Activated CD8-positive, alpha-beta memory T cell treated with anti-CD3 and anti-CD28 coated beads for 24 hours (primary cell): ENCODE data around the gene IP6K1.
"Not testable (repeated sequence)": the region's sequence is repeated elsewhere in the genome, so short reads cannot be mapped to it uniquely, and the experiment has no call there.

Source experiments
- DNase-seq: peaks from one replicate; pipeline ENCODE4 v3.0.0-alpha.2; 2020

The IP6K1 gene

DNA sequence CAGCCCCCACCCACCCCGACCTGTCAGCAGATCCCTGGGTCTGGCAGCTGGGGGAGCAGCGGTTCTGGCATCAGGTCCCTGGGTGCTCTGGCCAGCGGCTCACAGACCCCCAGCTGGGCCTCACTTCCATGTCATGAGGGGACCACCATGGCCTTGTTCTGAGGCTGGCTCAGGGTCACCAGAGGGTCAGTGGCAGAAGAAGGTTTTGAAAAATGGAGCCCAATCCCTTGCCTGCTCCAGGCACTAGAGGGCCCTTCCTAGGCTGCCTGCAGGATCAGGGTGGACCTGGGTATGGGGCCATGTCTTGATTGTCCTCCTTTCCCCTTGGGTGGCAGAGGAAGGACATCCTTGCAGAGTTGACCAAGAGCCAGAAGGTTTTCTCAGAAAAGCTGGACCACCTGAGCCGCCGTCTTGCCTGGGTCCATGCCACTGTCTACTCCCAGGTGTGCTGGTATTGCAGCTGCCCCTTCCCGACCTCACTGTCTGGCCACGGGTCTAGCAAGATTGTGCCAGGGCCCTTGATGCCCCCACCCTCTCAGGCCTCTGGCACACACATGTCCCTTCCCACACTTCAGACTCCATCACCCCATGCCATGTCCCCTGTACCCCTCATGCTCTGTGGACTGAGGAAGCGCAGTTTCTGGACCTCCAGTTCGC, 79.8 kb downstream of the IP6K1 start:
- DNase-seq: no peak

DNA sequence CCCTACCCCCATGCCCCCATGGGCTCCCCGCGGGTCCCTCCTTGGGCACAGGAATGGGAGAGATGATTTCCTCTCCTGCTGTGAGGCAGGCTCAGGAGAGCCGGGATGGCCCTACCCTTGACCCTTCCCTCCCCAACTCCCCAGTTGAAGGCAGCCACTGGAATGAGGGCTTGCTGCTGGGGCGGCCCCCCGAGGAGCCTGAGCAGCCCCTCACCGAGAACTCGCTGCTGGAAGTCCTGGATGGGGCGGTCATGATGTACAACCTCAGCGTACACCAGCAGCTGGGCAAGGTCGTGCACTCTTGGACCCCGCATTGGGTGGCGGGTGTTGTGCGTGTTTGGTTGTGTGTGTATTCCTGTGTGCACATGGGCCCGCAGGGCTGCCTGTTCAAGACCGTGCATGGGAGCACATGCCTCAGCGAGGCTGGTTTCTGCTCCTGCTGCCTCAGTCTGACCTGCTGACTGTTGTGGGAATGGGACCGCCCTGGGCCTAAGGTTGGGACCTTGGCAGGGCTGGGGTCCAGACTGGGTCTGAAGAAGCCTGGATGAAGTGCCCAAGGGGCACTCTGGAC, 80.9 kb downstream of the IP6K1 start:
- DNase-seq: no peak

DNA sequence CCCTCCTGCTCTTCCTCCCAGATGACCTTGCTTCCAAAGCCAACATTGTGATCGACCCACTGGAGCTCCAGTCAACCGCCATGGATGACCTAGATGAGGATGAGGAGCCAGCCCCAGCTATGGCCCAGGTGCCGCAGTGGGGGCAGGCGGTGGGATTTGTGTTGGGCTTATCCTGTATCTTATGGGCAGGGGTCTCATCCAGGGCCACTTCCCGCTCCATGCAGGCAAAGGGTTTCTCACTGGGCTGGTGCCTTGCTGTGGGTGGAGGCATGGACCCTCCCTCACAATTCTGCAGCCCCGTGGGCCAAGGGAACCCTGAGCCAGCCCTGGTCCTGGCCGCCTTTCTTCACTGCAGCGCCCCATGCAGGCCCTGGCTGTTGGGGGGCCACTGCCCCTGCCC, 81.7 kb downstream of the IP6K1 start:
- DNase-seq: no peak

DNA sequence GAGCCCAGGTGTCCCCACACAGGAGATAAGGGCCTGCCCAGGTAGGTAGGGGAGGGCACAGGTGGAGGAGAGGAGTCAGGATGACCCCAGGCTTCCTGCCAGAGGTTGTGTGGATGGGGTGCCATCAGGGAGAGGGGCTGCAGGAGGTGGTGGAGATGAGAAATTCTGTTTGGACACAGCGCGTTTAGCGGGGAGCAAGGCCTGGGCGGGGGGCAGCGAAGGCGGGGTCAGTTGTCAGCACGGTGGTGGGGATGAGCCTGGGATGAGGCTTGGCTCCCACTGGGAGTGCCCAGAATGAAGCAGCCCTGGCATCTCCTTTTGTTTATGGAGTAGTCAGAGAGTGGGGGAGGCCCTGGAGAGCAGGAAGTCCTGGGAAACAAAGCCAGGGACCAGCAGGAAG, 82.4 kb downstream of the IP6K1 start:
- no peak for DNase-seq

DNA sequence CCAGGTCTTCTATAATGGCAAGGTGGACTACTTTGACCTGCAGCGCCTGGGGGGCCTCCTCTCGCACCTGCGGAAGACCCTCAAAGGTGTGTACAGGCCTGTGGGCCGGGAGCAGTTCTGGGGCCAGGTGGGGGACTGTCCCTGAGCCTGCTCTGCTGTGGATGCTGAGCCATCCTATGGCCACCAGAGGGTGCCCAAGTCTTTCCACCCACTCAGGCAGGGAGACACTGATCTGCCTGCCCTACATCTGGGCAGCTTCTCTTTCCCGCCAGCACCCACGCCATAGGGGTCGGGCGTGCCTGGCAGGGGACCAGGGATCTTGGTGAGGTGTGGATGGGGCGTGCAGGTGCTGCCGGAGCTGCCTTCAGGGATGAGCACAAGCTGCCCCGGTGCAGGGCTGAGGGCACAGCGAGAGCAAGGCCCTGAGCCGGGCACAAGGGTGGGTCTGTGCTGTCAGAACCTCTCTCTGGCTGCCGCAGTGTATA, 82.9 kb downstream of the IP6K1 start:
- DNase-seq: peak; percentile 79

DNA sequence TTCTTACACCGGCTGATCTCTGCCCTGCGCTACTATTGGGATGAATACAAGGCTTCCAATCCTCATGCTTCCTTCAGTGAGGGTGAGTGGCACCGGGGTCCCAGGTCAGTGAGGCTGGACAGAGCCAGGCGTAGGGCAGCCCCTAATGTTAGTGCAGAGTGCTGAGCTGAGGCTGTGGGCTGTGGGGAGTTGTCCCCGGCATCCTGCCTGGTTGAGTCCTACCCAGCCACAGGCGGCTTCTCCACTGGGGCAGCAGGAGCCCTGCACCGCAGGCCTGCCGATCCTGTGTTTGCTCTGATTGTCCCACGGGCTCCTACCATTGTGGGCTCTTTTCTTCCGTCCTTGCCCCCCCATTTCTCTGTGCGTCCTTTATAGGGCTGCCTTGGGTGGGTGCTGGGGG, 83.7 kb downstream of the IP6K1 start:
- no peak for DNase-seq

DNA sequence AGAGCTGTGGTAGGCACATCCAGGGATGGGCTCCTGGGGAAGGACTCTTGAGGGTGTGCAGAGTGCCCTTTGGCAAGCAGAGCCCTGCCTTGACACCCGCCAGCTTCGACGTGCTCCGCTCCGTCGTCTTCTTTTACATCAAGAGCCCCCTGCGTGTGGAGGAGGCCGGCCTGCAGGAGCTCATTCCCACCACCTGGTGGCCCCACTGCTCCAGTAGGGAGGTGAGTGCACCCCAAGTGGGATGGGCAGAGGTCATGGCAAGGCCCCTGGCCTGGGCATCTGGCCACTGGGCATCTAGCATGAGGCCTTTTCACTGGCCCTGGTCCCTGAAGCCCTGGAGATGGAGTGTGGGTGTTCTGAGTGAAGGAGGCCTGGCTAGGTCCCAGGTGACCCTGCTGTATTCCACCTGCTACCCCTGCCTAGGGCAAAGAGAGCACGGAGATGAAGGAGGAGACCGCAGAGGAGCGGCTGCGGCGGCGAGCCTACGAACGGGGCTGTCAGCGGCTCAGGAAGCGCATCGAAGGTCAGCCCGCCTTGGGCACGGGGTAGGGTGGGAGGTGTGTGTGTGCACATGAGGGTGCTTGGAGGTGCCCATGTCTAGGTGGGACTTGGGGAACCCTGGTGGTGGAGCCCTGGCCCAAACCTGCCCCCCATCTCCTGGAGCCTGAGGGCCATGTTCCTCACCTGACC, 84.8 kb downstream of the IP6K1 start:
- no peak for DNase-seq

DNA sequence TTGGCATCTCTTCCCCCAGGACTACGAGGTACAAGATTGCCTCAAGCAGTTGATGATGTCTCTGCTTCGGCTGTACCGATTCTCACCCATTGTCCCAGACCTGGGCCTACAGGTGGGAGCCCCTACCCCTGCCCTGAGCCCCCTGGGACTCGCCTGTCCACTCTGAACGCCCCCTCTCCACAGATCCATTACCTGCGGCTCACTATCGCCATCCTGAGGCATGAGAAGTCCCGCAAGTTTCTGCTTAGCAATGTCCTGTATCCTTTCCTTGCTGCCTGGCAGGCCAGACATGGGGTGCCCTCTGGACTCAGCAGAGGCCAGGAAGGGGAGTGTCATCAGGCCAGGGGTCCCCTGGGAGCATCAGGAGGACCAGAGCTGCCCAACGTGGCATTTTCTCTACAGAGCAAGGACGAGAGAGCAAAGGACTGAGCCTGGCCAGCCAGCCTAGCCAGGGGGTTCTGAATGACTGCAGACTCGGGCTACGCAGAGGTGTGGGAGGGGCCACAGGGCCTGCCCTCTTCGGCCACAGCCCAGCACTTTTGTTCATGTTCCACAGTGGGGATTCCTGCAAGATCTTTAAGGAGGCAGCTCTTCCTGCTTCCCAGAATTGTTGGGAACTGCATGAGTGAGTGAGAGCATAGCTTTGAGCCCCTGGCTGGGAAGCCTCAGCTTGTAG, 85.8 kb downstream of the IP6K1 start:
- no peak for DNase-seq

DNA sequence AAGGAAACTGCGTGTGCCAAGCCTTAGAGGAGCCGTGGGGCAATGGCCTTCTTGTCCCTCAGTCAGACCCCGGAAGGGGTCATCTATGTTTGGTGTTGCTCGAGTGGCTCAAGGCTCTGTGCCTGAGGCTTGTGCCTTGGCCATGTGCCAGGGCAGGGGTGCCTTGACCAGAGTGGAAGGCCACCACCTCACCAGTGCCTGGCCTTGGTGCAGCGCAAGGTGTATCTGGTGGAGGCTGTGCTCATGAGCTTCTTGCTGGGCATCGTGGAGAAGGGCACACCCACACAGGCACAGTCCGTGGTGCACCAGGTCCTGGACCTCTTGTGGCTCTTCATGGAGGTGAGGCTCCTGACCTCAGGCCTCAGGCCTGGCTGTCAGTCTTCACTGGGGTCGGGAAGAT, 86.3 kb downstream of the IP6K1 start:
- DNase-seq: no peak

DNA sequence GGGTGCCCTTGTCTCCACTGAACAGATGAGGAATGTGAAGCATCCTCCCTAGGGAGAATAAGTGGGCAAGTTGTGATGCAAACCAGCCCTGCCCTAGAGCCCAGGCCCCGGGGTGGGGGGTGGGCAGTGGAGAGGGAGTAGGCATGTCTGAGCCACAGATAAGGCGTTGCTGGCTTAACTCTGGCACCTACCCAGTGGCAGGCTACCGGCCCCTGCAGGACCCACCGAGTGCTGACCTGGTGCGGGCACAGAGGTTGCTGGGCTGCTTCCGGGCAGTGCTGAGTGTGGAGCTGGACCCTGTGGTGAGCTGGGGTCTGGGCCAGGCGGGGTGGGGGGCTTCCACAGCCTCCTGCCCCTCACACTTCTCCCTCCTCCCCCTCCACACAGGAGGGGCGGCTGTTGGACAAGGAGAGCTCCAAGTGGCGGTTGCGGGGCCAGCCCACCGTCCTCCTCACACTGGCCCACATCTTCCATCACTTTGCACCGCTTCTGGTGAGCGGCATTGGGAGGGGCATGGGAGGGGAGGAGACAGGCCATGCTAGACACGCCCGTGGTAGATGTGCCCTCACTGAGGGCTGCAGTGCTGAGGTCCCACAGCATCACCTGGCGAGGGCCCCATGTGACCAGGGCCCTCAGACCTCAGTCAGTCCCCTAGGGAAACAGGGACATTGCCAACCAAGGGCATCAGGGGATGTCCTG, 86.9 kb downstream of the IP6K1 start:
- no peak for DNase-seq

DNA sequence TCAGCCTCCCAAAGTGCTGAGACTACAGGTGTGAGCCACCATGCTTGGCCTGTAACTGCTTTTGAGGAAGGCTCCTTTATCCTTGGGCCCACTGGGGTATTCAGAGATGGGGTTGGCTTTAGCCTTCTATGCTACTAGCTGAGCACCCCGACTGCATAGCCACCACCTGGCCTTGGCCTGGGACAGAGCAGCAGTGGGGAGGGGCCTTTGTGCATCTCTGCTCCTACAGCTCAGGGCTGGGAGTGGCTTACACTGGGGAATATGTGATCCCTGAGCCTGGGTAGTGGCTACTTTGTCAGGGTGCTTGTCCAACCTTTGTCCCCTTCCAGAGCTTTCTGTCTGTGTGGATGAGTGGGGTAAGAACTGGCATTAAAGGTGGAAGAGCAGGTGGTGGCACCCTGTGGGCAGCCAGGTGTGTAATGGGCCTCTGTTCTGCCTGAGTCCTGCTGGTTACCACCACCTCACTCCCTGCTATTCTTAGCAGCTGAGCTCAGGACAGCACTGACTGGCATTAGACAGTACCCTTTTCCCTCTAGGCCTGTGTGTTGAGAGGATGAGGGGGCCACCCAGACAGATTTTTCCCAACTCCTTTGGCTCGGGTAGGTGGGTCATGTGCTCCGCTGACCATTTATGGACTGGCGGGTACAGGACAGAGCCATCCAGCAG, 90.9 kb downstream of the IP6K1 start:
- not testable (repeated sequence) for DNase-seq

DNA sequence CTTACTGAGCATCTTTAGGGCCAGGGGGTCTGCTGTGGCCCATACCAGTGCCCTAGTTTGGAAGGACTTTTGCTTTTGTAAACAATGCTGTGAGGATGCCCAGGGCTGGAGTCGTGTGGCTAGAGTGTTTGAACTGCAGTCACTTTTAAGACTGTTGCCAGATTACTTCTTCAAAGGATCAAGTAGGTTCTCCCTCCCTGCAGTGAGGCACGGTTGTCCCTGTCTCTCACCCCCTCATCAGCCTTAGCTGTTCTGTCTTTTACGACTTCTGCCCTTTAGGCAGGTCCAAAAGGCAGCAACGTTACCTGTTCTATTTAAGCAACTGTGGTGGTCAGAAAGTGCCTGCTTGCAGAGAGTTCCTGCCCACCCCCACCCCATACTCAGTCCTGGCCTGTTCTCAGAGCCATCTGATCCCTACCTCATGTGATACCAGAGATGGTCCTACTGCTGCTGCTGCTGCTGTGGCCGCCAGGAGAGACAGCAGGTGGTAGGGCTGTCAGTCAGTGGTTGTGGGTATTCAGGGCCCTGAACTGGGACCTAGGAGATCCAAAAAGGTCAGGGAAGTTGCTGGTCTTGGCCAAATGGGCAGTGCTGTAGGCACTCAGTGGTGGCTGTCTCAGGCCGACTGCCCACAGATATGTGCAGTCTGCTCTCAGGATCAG, 91.8 kb downstream of the IP6K1 start:
- not testable (repeated sequence) for DNase-seq

DNA sequence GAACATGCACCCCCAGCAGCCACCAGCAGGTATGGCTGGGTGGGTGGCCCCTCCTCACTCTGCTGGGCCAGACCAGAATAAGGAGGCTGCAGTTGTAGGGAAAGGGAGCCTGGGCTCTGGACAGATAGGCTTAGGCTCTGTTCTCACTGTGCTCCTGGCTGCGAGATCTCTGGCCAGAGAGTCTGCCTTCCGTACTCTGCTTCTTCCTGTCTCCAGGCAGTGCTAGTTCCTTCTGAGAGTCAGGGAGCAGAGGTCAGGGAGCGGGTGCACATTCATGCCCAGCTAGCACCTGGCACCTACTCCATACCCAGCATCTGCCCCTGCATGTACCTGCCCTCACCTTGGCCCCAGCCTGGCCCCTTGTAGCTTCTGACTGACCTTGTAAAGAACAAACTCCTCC, 94.9 kb downstream of the IP6K1 start:
- DNase-seq: not testable (repeated sequence)

DNA sequence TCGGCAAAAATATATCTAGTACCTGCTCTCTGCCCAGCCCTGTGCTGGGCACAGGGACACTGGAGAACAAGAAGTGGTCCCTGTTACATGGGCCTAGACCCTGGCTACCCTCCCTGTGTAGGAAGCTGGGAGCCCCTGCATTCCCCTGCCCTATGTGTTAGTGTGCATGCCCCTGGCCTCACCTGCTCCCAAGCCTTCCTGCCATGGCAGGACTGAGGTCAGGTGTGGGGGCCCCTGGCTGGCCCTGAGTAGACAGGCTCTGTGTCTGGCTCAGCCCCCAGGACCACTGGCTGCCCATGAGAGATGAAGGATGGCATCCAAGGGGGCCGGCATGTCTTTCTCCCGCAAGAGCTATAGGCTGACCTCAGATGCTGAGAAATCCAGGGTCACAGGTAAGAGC, 95.5 kb downstream of the IP6K1 start:
- DNase-seq: not testable (repeated sequence)

DNA sequence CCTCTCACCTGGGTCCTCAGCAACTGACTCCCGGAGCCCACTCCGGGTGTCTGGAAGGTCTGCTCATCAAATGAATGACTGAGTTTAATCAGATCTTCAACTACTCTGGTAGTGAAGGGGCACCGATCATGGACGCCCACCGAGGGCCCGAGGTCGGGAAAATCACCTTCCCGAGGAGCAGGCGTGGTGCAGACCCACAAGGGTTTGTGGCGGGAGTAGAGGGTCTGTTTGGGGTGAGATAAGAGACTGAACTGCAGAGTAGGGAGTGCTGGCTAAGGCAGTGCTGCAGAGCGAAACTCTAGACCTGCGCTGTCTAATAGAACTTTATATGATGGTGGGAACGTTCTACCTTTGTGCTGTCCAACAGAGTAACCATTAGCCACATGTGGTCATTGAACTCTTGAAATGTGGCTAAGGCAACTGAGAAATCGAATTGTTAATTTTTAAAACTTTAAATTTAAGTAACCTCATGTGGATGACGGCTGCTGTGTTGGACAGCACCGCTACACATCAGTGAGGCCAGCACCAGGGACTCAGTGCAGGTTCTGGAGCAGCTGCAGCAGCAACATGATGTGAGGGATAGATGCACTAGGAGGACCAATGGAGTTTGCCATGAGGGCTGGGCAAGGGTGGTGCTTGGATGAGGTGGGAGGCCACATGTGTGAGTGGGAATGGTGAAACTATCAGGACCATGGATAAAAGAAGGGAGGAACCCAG, 96.3 kb downstream of the IP6K1 start:
- DNase-seq: not testable (repeated sequence)

DNA sequence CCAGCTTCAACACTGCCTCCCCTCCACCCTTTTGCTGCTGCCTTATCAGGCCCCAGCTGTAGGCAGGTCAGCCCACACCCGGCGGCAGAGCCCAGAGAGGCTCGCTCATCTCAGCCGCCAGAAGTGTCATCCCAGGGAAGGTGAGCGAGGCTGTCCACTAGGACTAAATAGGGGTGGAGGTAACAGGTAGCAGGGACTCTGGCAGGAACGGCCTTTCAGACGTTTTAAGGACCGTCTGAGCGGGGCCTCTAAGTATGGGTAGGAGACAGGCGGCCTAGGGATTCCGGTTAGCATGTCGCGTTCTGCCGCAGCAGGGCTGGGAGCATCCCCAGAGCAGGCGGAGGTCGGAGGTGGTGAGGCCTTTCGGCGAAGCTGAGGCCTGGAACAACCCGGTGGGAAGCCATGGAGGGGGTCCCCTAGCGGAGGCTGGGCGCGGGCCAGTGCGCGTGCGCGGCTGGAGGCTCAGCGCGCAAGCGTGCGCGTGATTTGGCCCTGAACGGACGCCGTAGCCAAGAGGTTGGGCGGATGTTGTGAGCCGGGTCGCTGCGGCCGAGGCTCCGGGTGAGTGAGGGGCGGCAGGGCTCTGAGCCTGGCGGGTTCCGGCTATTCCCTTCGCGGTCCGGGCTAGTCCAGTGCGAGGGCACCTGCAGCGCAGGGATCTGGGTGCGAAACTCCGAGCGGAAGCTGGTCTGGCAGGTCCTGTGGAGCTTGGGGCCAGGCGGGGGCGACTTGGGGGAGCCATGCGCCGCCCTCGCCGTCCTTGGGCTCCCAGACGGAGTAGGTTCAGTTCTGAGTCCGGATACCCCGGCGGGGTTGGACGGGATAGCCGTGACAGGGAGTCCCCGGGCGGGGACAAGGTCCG, 97.1 kb downstream of the IP6K1 start, which contains the start of the genes MST1 and RNF123:
Gene MST1, minus strand, starts transcription at position 429 of the 862 bp plus-strand sequence. CDS start 783 bp downstream, outside the sequence.
Gene RNF123, plus strand, starts transcription at position 512 of the 862 bp plus-strand sequence. CDS start 1,609 bp downstream, outside the sequence.
- peak; percentile 97 for DNase-seq

DNA sequence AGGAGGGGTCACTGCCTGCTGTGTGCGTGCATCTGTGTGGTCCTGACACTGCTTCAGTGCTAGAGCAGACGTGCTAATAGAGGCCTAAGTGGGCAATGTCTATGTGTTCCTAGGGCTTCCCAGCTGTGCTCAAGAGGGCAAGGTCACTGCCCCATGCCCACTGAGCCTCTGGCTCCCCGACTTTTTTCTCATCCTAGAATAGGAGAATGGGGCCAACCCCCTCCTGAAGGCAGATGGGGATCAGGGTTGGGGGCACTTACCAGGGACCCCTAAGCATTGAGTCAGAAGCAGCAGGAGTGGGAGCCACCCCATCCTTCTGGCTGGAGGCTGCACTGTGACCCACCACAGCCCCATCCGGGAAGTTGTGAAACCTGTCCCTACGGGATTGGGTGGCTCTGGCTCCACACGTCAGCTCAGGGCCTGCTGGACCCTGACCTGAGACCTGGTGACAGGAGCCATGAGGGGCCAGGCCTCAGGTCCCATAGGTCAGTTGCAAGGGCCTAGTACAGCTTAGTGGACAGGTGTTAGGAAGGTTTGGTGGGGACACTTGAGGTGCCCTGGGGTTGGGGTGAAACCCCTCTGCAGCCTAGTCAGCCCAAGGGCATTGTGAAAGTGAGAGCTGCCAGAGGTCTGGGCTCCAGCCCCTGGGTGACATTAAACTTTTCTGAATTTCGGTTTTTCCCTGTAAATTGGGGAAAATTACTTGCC, 97.8 kb downstream of the IP6K1 start:
- DNase-seq: not testable (repeated sequence)

DNA sequence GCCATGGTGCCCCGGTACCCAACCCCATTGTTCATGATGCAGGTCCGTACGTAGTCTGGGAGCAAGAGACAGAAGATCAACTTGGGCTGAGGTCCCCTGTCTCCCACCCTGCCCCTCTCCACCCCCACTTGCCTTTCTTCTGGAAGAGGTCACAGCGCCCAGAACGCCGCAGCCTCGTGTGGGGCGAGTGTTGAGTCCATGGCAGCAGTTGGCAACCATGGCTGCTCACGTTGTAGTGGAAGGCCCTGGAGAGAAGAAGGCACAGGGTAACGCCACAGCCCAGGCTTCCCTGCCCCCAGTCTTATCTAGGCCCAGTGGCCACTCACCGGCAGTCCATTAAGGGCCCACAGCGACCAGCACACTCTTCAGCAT, 98.9 kb downstream of the IP6K1 start:
- DNase-seq: not testable (repeated sequence)

DNA sequence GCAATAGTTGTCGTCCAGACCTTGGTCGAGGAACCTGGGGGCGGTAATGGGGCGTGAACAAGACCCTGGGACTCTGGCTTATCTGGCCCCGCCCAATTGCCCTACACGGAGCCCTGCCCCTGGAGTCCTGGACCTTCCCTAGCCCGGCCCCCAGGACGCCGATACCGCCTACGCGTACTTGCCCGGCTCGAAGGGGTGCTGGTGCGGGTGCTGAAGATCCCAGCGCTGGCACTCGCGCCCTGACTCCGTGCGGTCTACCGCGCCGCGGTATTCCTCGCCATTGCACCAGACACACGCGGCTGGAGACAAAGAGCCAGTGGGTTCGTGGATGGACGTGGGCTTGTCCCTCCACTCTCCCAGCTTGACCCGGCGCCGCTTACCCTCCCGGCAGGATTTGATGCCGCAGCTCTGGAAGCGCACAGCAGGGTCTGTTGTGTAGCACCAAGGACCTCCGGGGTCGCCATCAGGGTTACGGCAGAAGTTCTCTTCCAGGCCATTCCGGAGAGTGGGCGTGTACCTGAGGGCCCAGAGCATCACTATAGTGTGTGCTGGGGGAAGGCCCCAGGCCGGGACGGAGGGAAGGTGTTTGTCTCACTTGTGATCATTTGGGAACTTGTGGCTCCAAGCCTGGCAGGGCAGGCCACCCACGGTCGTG, 99.4 kb downstream of the IP6K1 start:
- peak; percentile 79 for DNase-seq
